Femur (tissue), 1 donor: ENCODE data around the gene EMD.
"Not testable (repeated sequence)": the region's sequence is repeated elsewhere in the genome, so short reads cannot be mapped to it uniquely, and the experiment has no call there.

Source experiments
- DNase-seq: peaks from one replicate; pipeline ENCODE4 v3.0.0-alpha.2; 2017

EMD gene

GRCh38 chrX:154372612-154373022 lies 6.5 kb upstream of the EMD start:
- no peak for DNase-seq

- peak; percentile 80 for DNase-seq
These were observed 5.5 kb upstream of the EMD start for GRCh38 chrX:154373340-154374306.

DNA sequence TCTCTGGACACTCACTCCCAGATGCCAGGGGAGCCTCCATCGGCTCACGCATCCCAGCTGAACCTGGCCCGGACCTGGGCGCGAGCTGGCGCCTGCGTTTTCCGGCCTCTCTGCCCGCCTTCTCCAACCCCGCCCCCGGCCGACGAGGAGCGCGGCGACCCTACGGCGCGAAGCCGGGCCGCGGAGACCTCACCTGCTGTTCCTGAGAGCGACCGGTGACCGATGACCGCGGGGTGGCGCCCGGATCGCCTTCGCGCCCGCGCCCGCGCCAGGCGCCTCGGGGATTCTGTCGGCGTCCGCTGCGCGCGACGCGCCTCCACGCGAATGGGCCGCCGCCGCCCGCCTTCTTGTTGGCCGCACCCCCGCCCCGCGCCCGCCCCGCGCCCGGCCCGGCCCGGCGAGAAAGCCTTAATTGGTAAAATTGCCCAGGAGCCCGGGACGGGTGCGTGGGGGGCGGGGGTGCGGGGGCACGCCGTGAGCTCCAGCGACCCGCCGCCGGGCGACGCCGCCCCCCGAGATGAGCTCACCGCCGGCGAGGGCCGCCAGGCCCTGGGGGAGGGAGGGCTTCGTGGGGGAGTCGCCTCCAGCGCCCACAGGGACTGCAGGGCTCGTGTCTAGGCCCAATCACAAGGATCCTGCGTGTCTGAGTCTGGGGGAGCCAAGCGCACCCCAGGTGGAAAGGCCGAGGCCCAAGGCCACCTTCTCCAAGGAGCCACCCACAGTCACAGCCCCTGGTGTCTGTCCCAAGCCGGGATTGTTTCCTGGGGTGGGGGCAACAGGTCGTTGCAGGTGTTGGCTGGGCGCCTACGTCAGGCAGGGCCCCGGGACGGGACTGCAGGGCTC lies 4.6 kb upstream of the EMD start, which contains the start of gene FLNA:
Gene FLNA, minus strand, starts transcription at position 322 of the 843 bp plus-strand sequence. CDS start 3,389 bp downstream, outside the sequence.
- no peak for DNase-seq

DNA sequence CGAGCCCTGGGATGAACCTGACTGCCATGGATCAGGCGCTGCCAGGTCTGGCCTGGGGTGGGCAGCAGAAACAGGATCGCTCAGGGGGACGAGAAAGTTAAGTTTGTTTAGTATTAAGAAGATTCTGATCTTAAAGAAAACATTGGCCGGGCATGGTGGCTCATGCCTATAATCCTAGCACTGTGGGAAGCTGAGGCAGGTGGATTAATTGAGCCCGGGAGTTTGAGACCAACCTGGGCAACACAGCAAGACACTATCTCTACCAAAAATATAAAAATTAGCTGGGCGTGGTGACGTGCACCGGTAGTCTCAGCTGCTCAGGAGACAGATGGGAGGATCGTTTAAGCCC lies 4.0 kb upstream of the EMD start:
- no peak for DNase-seq

- DNase-seq, result no peak
These were observed 2.3 kb upstream of the EMD start for GRCh38 chrX:154376774-154377173.

DNA sequence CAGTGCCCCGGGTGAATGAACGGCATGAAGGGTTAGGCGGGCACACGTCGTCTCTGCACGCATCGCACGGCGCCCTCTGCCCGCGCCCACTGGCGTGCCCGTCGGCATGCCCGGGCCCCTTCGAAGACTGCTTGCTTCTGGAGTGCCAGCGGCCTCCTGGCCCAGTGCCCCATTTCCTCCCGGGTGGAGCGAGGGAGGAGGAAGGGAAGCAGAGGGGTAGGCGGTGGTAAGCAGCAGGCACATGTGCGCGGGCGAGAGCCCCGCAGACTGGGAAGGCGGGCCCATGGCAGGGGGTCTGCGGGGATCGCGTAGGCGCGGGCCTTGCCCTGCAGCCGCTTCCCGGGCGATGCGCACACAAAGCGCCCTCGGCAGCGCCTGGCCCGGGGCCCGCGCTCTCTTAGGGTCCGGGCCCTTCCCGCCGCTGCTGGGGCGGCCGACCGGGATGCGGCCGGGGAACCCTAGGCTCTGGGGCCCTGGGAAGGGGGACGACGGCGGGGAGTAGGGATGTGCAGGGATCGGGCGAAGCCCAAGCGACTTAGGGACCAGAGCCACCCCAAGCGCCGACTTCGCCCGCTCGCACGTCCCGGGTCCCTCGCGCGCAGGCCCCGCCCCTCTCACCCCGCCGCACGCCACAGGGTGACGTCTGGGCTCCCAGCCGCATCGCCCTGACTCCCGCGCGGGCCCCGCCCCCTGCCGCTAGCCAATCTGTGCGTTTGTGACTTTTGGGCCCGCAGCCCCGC lies 866 bp upstream of the EMD start:
- DNase-seq, result peak; percentile 82

DNA sequence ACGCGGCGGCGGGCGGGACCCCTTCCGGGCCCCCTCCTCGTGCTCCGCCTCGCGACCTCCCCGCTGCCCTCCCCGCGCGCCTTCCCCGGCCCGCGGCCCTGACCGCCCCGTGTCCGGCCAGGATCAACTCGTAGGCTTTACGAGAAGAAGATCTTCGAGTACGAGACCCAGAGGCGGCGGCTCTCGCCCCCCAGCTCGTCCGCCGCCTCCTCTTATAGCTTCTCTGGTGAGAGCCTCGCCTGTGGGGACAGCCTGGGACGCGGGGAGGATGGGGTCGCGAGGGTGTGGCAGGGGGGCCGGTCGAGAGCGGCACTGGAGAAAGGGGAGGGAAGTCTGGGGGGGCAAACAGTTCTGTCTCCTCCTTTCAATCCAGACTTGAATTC lies 465 bp downstream of the EMD start:
- no peak for DNase-seq

DNA sequence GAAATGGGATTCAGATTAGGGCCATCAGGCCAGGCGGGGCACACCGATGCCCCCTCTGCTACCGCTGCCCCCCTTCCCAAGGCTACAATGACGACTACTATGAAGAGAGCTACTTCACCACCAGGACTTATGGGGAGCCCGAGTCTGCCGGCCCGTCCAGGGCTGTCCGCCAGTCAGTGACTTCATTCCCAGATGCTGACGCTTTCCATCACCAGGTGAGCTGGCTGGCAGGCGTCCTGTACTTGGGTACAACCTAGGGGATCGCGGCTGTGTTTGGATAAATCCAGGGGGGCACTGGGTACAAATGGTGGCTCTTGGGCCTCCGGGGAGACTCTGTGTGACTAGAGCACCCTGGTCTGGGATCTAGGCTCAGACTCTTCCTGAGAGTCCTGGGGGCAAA lies 1.1 kb downstream of the EMD start:
- DNase-seq, result no peak

GRCh38 chrX:154380787-154381186 lies 1.7 kb downstream of the EMD start:
- no peak for DNase-seq

GRCh38 chrX:154381271-154381670 lies 2.2 kb downstream of the EMD start:
- no peak for DNase-seq

DNA sequence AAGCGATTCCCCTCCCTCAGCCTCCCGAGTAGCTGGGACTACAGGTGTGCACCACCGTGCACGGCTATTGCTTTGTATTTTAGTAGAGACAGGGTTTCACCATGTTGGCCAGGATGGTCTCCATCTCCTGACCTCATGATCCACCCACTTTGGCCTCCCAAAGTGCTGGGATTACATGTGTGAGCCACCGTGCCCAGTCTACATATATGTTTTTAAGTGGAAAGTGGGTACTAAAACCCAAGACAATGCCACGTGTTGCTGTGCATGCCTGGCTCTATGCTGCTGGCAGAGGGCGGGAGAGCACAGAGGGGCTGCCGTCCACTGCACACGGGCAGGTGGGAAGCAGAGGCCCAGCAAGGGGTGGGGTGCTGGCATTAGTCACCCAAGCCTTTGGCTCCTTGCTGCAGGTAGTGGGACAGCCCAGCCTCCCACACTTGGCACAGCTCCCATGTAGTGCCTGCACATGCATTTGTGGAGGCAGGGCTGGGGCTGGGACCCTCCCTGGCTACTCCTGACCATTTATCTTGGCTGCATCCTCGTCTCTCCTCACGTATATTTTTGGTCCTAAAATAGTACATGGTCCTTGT lies 3.5 kb downstream of the EMD start:
- DNase-seq, result no peak

DNA sequence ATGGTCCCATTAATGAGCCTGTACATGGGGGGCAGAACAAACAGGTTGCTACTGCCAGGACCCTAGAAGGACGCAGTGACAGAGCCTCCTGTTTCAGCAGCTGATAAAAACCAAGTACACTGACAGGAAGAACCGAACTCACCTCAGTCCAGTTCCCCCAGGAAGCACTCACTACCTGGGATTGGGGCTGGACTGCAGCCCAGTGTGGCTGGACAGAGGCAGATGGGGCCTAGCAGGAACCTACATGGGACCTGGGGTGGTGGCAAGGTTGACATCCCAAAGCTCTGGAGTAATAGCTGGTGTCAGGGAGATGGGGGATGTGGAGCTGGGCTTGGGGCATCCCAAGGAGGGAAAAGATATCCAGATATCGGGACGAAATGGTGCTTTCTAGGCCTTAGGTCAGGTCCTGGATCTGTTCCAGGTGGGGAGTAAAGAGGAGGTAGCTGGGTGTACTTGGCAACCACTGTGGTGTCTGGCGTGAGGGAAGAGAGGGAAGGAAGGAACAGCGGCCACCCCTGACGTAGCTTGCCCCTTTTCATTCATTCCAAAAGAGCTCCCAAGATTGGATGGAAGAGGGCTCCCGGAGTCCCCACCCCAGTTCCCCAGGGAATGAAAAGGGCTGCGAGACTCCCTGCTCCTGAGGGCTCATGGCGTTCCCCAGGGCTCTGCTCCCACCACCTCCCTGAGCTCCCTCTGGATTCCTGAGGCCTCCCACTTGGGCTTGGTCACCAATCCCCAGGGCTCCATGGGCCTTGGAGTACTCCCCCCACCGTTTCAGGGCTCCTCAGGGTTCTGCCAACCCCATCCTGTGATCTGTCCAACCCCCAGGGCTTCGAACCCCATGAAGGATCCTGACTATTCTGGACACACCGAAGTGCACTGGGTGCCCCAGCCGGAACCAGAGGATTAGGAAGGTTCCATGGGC lies 4.5 kb downstream of the EMD start:
- no peak for DNase-seq

DNA sequence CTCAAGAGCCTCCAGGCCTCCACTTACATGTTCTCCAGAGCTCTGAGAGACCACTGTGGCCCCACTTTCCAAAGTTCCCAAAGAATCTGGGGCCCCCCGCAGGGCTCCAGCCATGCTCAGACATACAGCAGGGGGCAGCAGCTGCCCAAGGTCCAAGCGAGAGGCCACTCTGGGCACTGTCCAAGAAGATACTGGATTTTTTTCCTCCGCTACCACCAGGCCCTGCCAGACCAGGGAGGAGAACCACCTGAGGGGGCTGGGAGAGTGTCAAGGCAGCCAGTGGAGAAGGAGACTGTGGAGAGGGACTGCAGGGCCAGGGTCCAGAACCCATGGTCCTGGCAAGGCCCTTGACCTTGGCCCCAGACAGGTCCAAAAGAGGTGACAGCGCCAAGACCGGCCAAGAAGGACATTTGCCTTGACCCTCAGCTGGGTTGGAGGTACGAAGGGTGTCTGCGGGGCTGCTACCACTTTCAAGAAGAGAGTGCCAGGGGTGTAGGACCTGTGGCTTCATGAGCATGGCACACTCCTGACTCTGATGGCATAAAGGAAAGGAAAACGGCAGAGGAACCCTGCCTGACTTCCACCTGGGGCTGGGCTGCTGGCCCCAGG lies 5.3 kb downstream of the EMD start:
- DNase-seq, result no peak

GRCh38 chrX:154388094-154388493 lies 9.0 kb downstream of the EMD start:
- not testable (repeated sequence) for DNase-seq

- DNase-seq, result not testable (repeated sequence)
These were observed 9.6 kb downstream of the EMD start for GRCh38 chrX:154388649-154389048.

GRCh38 chrX:154389812-154390747 lies 11.0 kb downstream of the EMD start:
- DNase-seq, result not testable (repeated sequence)

GRCh38 chrX:154396363-154396762 lies 17.3 kb downstream of the EMD start:
- DNase-seq, result not testable (repeated sequence)

DNA sequence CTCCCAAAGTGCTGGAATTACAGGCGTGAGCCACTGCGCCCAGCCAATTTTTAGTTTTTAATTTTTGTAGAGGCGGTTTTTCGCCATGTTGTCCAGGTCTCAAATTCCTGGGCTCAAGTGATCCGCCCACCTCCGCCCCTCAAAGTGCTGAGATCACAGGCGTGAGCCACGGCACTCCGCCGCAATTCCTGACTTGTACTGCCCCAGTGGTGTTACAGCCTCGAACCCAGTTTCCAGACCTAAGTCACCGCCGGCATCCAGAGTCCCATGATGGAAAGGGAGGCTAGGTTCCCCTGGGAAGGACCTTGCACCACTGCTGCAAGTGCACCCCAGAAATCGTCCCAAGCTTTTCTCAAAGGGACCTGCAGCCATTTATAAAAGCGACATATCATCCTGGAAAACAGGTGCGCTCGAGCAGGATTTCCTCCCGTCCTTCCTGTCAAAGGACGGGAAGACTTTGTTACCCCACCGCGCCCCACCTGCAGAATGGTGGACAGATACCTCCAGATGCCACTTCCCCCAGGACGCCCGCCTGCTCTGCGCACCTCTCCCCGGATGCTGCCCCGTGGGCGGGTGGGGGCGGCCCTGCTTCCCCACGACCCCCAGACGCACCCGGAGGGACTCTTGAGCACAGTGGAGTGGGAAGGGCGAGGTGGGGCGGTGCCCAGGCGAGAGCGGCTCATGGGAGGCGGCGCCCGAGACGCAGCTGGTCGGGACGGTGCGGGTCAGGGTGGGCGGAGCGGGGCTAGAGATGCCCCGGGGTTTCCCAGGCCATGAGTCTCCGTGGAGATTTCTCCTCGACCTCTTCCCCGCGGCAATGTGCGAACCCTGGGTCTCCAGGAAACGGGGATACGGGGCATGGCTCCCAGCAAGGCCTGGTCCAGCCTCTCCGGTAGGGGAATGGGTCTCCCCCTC lies 18.1 kb downstream of the EMD start:
- DNase-seq, result peak; percentile 84
